Activated B cell treated with CpG ODN at 0.5 μM for 24 hours (primary cell): Measurements from ENCODE around the gene NELL2. TPM values are rescaled to one million over a fixed set of nuclear protein-coding genes. Genes with fewer than 3 reads are reported as not detected.

Experiments used
- ATAC-seq: fragments of 200-7000 bp; cut with Tn5 transposase; one replicate; pipeline ENCODE4 v1.10.0; 2021; ENCODE audit warnings: low read depth, mild to moderate bottlenecking, moderate library complexity
- CTCF ChIA-PET: fragments of 350-600 bp; sonication (Branson Sonifier 250); formaldehyde crosslinking; loops from one replicate; lab custom pipeline; 2021; ENCODE audit warnings: antibody characterized with exemption; lab: Charles Lee
- POLR2A ChIA-PET: fragments of 350-600 bp; sonication (Branson Sonifier 250); formaldehyde crosslinking; loops from one replicate; lab custom pipeline; 2021; ENCODE audit warnings: antibody characterized with exemption; lab: Charles Lee
- DNase-seq: peaks from one replicate; pipeline ENCODE4 v3.0.0; 2022
- H3K27ac Mint-ChIP-seq: one replicate; pipeline ENCODE4 v1.8.0; 2020; ENCODE audit warnings: mixed read lengths
- H3K27me3 Mint-ChIP-seq: one replicate; pipeline ENCODE4 v1.8.0; 2021; ENCODE audit warnings: mixed read lengths
- H3K36me3 Mint-ChIP-seq: one replicate; pipeline ENCODE4 v1.8.0; 2021; ENCODE audit warnings: low read depth, mixed read lengths
- H3K4me1 Mint-ChIP-seq: one replicate; pipeline ENCODE4 v1.8.0; 2021; ENCODE audit warnings: mixed read lengths
- H3K4me3 Mint-ChIP-seq: one replicate; pipeline ENCODE4 v1.8.0; 2020; ENCODE audit warnings: mild to moderate bottlenecking, mixed read lengths
- H3K9me3 Mint-ChIP-seq: one replicate; pipeline ENCODE4 v1.8.0; 2020; ENCODE audit warnings: mixed read lengths
- CTCF ChIP-seq: fragments of 200-600 bp; IDR thresholded peaks from one replicate; pipeline ENCODE4 v1.8.0; 2022; ENCODE audit warnings: antibody characterized with exemption, mild to moderate bottlenecking
- intact Hi-C: fragments of 100-400 bp; cut with micrococcal nuclease; formaldehyde crosslinking; loops from one replicate; pipeline ENCODE4 v1.15.1; 2024
- total RNA-seq: library from RNA; stranded (reverse); gene quantifications from 2 replicates; pipeline ENCODE4 v1.2.3, GENCODE V29; 2022

Gene NELL2
- total RNA-seq, 1 donor from 2014 or later = not detected

- intact Hi-C loops = no loop called here
- H3K4me1 Mint-ChIP-seq = no peaks in the 10 kb centered on the region
- no peak for ATAC-seq
- no peaks in the 10 kb centered on the region for H3K27me3 Mint-ChIP-seq
- no peak overlapping the region for H3K27ac Mint-ChIP-seq
- H3K36me3 Mint-ChIP-seq = no peaks in the 10 kb centered on the region
- CTCF ChIA-PET = no interaction called here
- POLR2A ChIA-PET = no interaction called here
- DNase-seq = no peak
- no peak for TF ChIP-seq CTCF
- peaks cover 6% of the 10 kb centered on the region for H3K9me3 Mint-ChIP-seq
- no peak overlapping the region for H3K4me3 Mint-ChIP-seq
These were observed 155.8 kb downstream of the NELL2 start for GRCh38 chr12:44720265-44720664.

- no peak for ATAC-seq
- intact Hi-C loops = no loop called here
- no peak for DNase-seq
- no peaks in the 10 kb centered on the region for H3K36me3 Mint-ChIP-seq
- H3K4me3 Mint-ChIP-seq = no peak overlapping the region
- no peak overlapping the region for H3K27ac Mint-ChIP-seq
- H3K27me3 Mint-ChIP-seq = no peaks in the 10 kb centered on the region
- no peaks in the 10 kb centered on the region for H3K9me3 Mint-ChIP-seq
- H3K4me1 Mint-ChIP-seq = no peaks in the 10 kb centered on the region
- CTCF ChIA-PET = no interaction called here
- no peak for TF ChIP-seq CTCF
- POLR2A ChIA-PET = no interaction called here
These were observed 158.5 kb downstream of the NELL2 start for GRCh38 chr12:44717612-44718011.

GRCh38 chr12:44716711-44717110 is 159.4 kb downstream of the NELL2 start:
- POLR2A ChIA-PET = no interaction called here
- Mint-ChIP-seq H3K27me3 (no peaks in the 10 kb centered on the region), H3K4me3 (no peak overlapping the region), H3K4me1 (no peaks in the 10 kb centered on the region), H3K36me3 (no peaks in the 10 kb centered on the region), H3K27ac (no peak overlapping the region), H3K9me3 (no peaks in the 10 kb centered on the region)
- ATAC-seq (no peak), DNase-seq (no peak)
- intact Hi-C loops = no loop called here
- no peak for TF ChIP-seq CTCF
- CTCF ChIA-PET = no interaction called here

- H3K4me1 Mint-ChIP-seq = no peaks in the 10 kb centered on the region
- no peaks in the 10 kb centered on the region for H3K27me3 Mint-ChIP-seq
- POLR2A ChIA-PET = no interaction called here
- DNase-seq = no peak
- no peak overlapping the region for H3K27ac Mint-ChIP-seq
- intact Hi-C loops = no loop called here
- CTCF ChIA-PET = no interaction called here
- H3K9me3 Mint-ChIP-seq = no peaks in the 10 kb centered on the region
- no peaks in the 10 kb centered on the region for H3K36me3 Mint-ChIP-seq
- TF ChIP-seq CTCF = no peak
- ATAC-seq = no peak
- H3K4me3 Mint-ChIP-seq = no peak overlapping the region
These were observed 164.4 kb downstream of the NELL2 start for GRCh38 chr12:44711736-44712135.

- intact Hi-C loops = no loop called here
- POLR2A ChIA-PET = no interaction called here
- Mint-ChIP-seq H3K27ac (no peak overlapping the region), H3K36me3 (no peaks in the 10 kb centered on the region), H3K9me3 (no peaks in the 10 kb centered on the region), H3K4me1 (no peaks in the 10 kb centered on the region), H3K27me3 (no peaks in the 10 kb centered on the region), H3K4me3 (no peak overlapping the region)
- ATAC-seq = no peak
- no peak for TF ChIP-seq CTCF
- CTCF ChIA-PET = no interaction called here
- DNase-seq = no peak
These were observed 166.9 kb downstream of the NELL2 start for GRCh38 chr12:44709166-44709565.
